Fibroblast of mammary gland (primary cell): Measurements from ENCODE around the gene UXT.

ENCODE experiments used
- DNase-seq: peaks from one replicate; pipeline ENCODE4 v3.0.0-alpha.2; 2010; ENCODE audit warnings: low read depth
- H3K4me3 ChIP-seq: 2 replicates; pipeline ENCODE4 v1.5.1; 2011; ENCODE audit warnings: low read depth, mild to moderate bottlenecking, low read length, moderate library complexity; ENCODE audit not compliant: control insufficient read depth
- CTCF ChIP-seq: conservative IDR thresholded peaks from 2 replicates; pipeline ENCODE4 v1.5.1; 2011; ENCODE audit warnings: low read depth, low read length, inconsistent platforms; ENCODE audit not compliant: control insufficient read depth, insufficient read depth

Gene UXT

DNA sequence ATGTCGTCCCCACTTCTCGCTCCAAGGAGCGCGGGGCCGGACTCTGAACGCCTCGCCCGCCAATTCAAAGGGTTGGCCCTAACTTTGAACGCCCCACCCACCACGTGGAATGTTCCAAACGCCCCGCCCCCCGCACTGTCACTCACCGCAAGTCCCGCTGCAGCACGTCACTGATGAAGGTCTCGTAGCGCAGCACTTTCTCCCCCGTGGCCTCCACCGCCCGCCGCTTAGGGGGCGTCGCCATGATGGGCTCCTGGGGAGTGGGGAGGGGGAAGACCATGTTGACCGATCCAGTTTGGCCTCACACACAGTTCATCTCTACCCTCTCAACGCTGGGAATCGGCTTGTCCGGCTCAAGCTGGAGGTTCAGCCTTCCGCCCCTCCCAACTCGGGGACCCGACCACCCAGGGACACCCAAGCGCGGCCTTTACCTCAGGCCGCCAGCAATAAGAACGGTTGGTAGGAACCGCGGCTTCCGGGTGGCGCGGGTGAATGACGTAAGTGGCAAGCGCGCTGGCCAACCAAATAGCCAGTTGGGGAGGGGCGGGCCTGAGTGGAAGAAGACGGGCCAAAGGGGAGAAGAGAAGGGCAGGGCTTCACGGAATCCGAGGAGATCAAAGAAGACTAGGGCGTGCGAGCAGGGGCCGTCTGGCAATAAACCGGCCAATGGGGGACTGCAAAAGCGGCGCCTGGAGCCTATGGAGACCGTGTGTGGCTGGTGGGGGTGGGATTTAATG, at the start of gene UXT:
TSS of gene UXT (minus strand) at position 497 of the 737 bp plus-strand sequence. CDS start at position 244, 253 bp downstream.
- H3K4me3 ChIP-seq, result peak within 1 kb of the TSS; percentile 65
- peak; percentile 93 for DNase-seq
- no peak for TF ChIP-seq CTCF

DNA sequence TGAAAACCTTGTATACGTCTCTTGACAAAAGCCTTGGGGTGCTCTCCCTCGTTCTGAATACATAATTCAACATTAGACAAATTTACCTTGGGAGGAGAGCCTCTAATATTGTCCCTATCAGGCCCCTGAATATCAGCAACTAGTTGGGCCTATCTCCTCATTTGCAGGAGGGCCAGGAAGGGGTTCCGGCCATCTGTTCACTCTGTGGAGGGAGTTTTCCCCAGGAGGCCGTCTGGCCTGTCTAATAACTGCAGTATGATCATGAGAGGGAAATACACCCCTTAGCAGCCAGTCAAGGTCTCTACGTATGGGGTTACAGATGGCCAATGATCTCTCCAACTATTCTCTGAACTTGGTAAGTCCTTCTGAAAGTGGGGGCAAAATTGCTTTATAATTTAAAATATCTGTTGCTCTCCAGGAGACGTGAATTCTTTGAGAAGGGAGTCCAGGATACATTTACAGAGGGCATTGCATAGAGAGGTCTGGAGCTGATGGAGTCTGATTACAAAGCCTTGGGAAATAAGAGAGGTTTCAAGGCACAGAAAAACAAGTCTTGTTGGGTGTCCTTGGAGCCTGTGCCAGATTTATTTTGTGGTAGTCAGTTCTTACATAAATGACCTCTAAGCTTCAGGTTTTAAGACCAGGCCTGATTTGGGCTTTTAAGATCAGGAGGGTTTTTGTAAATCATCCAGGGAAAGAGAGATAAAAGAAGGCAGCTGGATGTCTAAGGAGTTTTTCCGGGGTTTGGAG, 48.2 kb upstream of the UXT start:
- DNase-seq, result peak; percentile 41
- no peak overlapping the region for H3K4me3 ChIP-seq
- no peak for TF ChIP-seq CTCF

DNA sequence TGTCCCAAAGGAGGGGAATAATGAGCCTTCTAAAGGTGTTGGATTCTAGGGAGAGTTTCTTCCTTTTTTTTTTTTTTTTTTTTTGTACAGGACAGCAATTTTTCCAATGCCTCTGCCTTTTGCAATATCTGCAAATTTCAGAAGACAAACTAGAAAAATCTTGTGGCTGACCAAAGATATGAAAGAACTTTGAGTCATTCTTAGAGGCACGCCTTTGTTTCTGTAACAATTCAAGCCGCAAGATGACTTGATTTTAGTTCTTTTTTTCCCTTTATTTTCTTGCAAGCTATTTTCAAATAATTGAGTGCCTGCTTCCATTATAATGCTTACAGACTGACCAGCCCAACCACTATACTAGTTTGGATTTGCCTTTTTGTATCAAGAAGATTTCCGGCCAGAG, 47.6 kb upstream of the UXT start:
- no peak overlapping the region for H3K4me3 ChIP-seq
- peak; percentile 68 for DNase-seq

DNA sequence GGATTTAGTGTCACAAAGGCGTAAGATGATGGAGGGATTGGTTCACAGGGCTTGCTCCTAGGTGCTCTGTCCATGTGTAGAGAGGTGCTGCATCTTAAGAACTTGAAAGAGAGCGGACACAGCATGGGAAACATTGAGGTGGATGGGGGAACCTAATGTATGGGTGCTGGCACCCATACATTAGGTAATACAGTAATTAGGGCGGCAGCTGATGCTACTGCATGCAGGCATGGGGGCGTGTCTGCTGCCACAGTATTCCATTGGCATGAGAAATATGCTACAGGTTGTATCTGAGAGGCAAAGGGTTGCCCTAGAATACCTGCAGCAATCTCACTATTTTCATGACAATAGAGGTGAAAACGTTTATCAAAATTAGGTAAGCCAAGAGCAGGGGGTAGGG, 45.8 kb upstream of the UXT start:
- no peak for TF ChIP-seq CTCF
- DNase-seq, result no peak
- H3K4me3 ChIP-seq, result no peak overlapping the region

More for the DNA sequence above, 47.6 kb upstream of the UXT start:
- TF ChIP-seq CTCF, result no peak

GRCh38 chrX:47697181-47697580, 38.2 kb upstream of the UXT start:
- DNase-seq, result peak; percentile 28
- no peak overlapping the region for H3K4me3 ChIP-seq
- no peak for TF ChIP-seq CTCF

DNA sequence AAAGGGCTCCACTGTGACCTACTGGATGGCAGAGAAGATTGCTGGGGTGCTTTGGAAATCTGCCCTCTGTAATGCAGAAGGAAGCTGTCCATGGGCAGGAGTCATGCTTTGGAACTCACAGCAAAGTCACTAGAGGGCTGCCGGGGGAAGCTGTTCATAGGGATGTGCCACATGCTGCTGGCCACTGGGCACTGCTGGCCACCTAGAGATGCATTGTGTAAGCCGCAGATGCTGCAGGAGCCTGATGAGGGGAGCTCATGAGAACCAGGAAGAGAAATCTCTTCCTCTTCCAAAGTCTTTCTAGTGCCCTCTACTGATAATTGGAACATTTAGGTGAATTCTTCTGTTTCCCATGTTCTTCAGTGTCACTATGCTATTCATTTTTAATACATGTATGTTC, 31.2 kb upstream of the UXT start:
- H3K4me3 ChIP-seq, result no peak overlapping the region
- TF ChIP-seq CTCF, result no peak
- peak; percentile 27 for DNase-seq
